Right ventricle myocardium inferior (tissue), 1 donor: Measurements from ENCODE around the gene SLC49A3. TPM values are rescaled to one million over a fixed set of nuclear protein-coding genes. Genes with fewer than 3 reads are reported as not detected.
"Not testable (repeated sequence)": the region's sequence is repeated elsewhere in the genome, so short reads cannot be mapped to it uniquely, and the experiment has no call there.

Experiments used
- ATAC-seq: fragments of 200-7000 bp; cut with Tn5 transposase; one replicate; pipeline ENCODE4 v1.9.1; 2020; ENCODE audit warnings: mild to moderate bottlenecking, moderate library complexity
- DNase-seq: peaks from one replicate; pipeline ENCODE4 v3.0.0; 2021; ENCODE audit errors: missing footprints
- intact Hi-C: fragments of 100-400 bp; cut with DNase I; formaldehyde crosslinking; loops from one replicate; pipeline ENCODE4 v1.11.0; 2022
- total RNA-seq: library from RNA; stranded (reverse); fragmentation: NEBNext Ultra II Directional; extraction: Animal tissue kit (Norgen Biotek cat#: 25700); gene quantifications from one replicate; pipeline ENCODE4 v1.2.1, GENCODE V29; 2021
- donor health status: DM: no; HTN: yes; CAD: no; lungs with severe emphysema.

Gene SLC49A3
- total RNA-seq, 1 donor from 2014 or later = 17.3 TPM

- peak; percentile 25 for DNase-seq
- ATAC-seq = no peak
Measured at GRCh38 chr4:649751-650310, 39.1 kb downstream of the SLC49A3 start.

GRCh38 chr4:649293-649625, 39.7 kb downstream of the SLC49A3 start:
- DNase-seq (peak; percentile 23), ATAC-seq (no peak)
- intact Hi-C loops = no loop called here

More at GRCh38 chr4:649751-650310, 39.1 kb downstream of the SLC49A3 start:
- intact Hi-C loops = no loop called here

GRCh38 chr4:648579-649292, 40.2 kb downstream of the SLC49A3 start:
- DNase-seq (peak; percentile 50), ATAC-seq (no peak)
- intact Hi-C loops = no loop called here

- DNase-seq (peak; percentile 17), ATAC-seq (no peak)
- intact Hi-C loops = no loop called here
Measured at GRCh38 chr4:647481-647880, 41.5 kb downstream of the SLC49A3 start.

GRCh38 chr4:646460-646859, 42.5 kb downstream of the SLC49A3 start:
- peak; percentile 39 for DNase-seq
- ATAC-seq = no peak
- intact Hi-C loops = no loop called here

- DNase-seq, intact Hi-C loops, ATAC-seq: not testable (repeated sequence)
Measured at GRCh38 chr4:642366-642765, 46.6 kb downstream of the SLC49A3 start.

- DNase-seq (peak; percentile 9), ATAC-seq (no peak)
- intact Hi-C loops = no loop called here
Measured at GRCh38 chr4:637536-638280, 51.2 kb downstream of the SLC49A3 start.

GRCh38 chr4:636628-637159, 52.3 kb downstream of the SLC49A3 start:
- intact Hi-C loops = no loop called here
- DNase-seq (no peak), ATAC-seq (no peak)

GRCh38 chr4:635851-636627, 52.9 kb downstream of the SLC49A3 start:
- ATAC-seq (no peak), DNase-seq (peak; percentile 48)
- intact Hi-C loops = no loop called here

GRCh38 chr4:635066-635835, 53.7 kb downstream of the SLC49A3 start:
- peak; percentile 45 for DNase-seq
- ATAC-seq, intact Hi-C loops: not testable (repeated sequence)

GRCh38 chr4:634599-634985, 54.4 kb downstream of the SLC49A3 start:
- intact Hi-C loops = no loop called here
- ATAC-seq (no peak), DNase-seq (peak; percentile 34)

- intact Hi-C loops = no loop called here
- ATAC-seq (no peak), DNase-seq (peak; percentile 56)
Measured at GRCh38 chr4:633976-634598, 54.9 kb downstream of the SLC49A3 start.

GRCh38 chr4:633406-633805, 55.5 kb downstream of the SLC49A3 start:
- ATAC-seq (no peak), DNase-seq (peak; percentile 23)
- intact Hi-C loops = no loop called here

- peak; percentile 37 for DNase-seq
- no peak for ATAC-seq
- intact Hi-C loops = no loop called here
Measured at GRCh38 chr4:632926-633325, 56.0 kb downstream of the SLC49A3 start.

- intact Hi-C loops = no loop called here
- DNase-seq (no peak), ATAC-seq (no peak)
Measured at GRCh38 chr4:632196-632790, 56.7 kb downstream of the SLC49A3 start.
